Upper lobe of left lung (tissue), 4 donors: Measurements from ENCODE around the gene SLC66A3.

ENCODE experiments used
- CTCF ChIP-seq, 6 experiments: fragments of 450-650 bp in 4 of 6; fragments of 200-600 bp in 2 of 6; sonication (generic) in 2 of 6; IDR thresholded peaks; one replicate each; pipeline ENCODE4 v1.5.1; 2016 to 2019; ENCODE audit warnings: antibody characterized with exemption in 6 of 6
- POLR2AphosphoS5 ChIP-seq, 2 donors: sonication (generic); formaldehyde crosslinking; IDR thresholded peaks; one replicate each; pipeline ENCODE4 v1.5.1; 2017; ENCODE audit warnings: antibody characterized with exemption in 2 of 2

GRCh38 chr2:11154016-11154922 is 998 bp upstream of the SLC66A3 start:
- TF ChIP-seq POLR2AphosphoS5 (IDR thresholded peaks at IDR 0.05) (no peak), CTCF (IDR thresholded peaks at IDR 0.05) (peak in 1 of 6 experiments; percentile 18)
